Lower lobe of right lung (tissue), 2 donors: ENCODE measurements around the gene RARA. TPM values are rescaled to one million over a fixed set of nuclear protein-coding genes. Genes with fewer than 3 reads are reported as not detected.
"Not testable (repeated sequence)": the region's sequence is repeated elsewhere in the genome, so short reads cannot be mapped to it uniquely, and the experiment has no call there.

Source experiments
- ATAC-seq, 2 donors: fragments of 200-7000 bp; cut with Tn5 transposase; one replicate each; pipeline ENCODE4 v1.9.1; 2020 to 2022; ENCODE audit warnings: mild to moderate bottlenecking in 2 of 2, moderate library complexity in 2 of 2
- DNase-seq: peaks from one replicate; pipeline ENCODE4 v3.0.0-alpha.2; 2020
- H3K27ac ChIP-seq: fragments of 200-600 bp; one replicate; pipeline ENCODE4 v1.8.0; 2022
- H3K27me3 ChIP-seq: fragments of 200-600 bp; one replicate; pipeline ENCODE4 v1.8.0; 2022; ENCODE audit warnings: low read depth
- H3K36me3 ChIP-seq: fragments of 200-600 bp; one replicate; pipeline ENCODE4 v1.8.0; 2022; ENCODE audit warnings: mild to moderate bottlenecking
- H3K4me1 ChIP-seq: fragments of 200-600 bp; one replicate; pipeline ENCODE4 v1.8.0; 2022
- H3K4me3 ChIP-seq: fragments of 200-600 bp; one replicate; pipeline ENCODE4 v1.8.0; 2022; ENCODE audit warnings: mild to moderate bottlenecking
- H3K9me3 ChIP-seq: fragments of 200-600 bp; one replicate; pipeline ENCODE4 v1.8.0; 2022
- intact Hi-C: fragments of 100-400 bp; cut with DNase I; formaldehyde crosslinking; loops from one replicate; pipeline ENCODE4 v1.11.0; 2022
- total RNA-seq: library from RNA; stranded (reverse); fragmentation: NEBNext Ultra II Directional; extraction: Animal tissue kit (Norgen Biotek cat#: 25700); gene quantifications from one replicate; pipeline ENCODE4 v1.2.1, GENCODE V29; 2021
- TF ChIP-seq, protein P1 (sequence below): fragments of 200-600 bp; IDR thresholded peaks from one replicate; pipeline ENCODE4 v1.8.0; 2022; ENCODE audit warnings: antibody characterized with exemption, mild to moderate bottlenecking
- donor health status: DM: no; HTN: yes; CAD: no; lungs with severe emphysema.

The RARA gene
- total RNA-seq, 1 donor from 2014 or later, result 82.6 TPM

DNA sequence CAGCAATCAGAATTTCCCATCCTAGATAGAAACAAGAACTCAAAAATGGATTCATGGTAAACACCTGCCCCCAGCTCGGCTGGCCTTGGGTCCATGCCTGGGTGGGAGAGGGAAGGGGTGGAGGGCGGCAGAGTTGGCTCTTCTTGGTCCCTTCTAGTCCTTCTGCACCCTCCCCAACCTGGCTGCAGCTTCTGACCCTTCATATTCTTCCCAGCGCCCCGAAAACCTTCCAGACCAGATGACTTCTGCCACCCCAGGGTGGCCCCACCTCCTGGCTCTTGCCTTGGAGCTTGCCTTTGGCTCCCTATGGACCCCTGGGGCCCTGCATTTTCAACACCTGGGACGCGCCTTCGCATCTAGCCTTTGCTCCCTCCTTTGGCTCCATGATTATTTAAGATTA lies 60.9 kb downstream of the RARA start:
- TF ChIP-seq, protein P1, sequence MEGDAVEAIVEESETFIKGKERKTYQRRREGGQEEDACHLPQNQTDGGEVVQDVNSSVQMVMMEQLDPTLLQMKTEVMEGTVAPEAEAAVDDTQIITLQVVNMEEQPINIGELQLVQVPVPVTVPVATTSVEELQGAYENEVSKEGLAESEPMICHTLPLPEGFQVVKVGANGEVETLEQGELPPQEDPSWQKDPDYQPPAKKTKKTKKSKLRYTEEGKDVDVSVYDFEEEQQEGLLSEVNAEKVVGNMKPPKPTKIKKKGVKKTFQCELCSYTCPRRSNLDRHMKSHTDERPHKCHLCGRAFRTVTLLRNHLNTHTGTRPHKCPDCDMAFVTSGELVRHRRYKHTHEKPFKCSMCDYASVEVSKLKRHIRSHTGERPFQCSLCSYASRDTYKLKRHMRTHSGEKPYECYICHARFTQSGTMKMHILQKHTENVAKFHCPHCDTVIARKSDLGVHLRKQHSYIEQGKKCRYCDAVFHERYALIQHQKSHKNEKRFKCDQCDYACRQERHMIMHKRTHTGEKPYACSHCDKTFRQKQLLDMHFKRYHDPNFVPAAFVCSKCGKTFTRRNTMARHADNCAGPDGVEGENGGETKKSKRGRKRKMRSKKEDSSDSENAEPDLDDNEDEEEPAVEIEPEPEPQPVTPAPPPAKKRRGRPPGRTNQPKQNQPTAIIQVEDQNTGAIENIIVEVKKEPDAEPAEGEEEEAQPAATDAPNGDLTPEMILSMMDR, result no peak
- Histone ChIP-seq H3K4me1 (no peaks in the 10 kb centered on the region), H3K36me3 (no peaks in the 10 kb centered on the region), H3K9me3 (no peaks in the 10 kb centered on the region), H3K27ac (no peak overlapping the region), H3K27me3 (no peaks in the 10 kb centered on the region), H3K4me3 (no peak overlapping the region)
- intact Hi-C loops, result no loop called here
- DNase-seq (no peak), ATAC-seq (no peak)

DNA sequence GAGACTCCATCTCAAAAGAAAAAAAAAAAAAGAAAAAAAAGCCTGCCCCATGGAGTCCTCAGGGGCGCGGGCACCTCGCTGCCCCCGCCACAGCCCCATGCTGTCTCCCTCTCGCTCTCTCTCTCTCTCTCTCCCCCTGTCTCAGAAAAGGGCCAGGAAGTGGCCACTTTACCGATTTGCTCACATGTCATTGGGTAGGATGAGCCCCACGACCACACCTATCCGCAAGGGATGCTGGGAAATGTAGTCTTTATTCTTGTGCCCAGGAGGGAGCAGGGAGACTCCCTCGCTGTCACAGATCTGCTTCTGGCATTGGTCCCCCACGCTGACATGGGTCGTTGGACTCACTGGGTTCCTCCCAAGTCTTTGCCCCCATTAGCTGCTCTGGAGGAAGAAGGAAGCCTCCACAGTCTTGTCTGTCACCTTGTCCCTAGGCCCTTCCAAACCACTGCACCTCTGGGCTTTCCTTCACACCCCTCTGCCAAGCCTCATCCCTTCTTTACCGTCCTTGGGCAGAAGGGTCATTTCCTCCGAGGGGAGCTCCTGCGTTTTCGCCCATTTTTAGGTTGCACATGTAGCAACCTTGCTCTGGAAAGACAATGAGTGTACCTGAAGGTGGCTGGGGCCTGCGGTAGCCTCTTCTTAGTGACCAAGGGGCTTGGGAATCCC lies 62.4 kb downstream of the RARA start:
- DNase-seq, result no peak

DNA sequence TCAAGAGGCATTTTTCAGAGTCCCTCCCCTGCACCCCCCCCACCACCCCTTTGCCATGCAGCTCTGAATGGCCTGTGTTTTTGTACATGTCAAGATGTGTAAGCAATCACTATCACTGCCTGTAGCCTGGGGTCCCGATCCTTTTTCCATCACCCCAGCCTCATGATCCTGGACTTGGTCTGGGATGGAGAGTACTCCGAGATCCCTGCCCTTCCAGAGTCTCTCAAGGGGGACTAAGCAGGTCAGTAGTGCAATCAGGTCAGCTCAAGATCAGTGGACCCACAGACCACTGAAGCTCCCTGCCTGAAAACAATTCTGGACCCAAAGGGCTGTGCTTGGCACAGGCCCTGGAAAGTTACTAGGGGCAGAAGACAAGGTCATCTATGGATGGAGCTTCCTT lies 63.1 kb downstream of the RARA start:
- intact Hi-C loops, result no loop called here
- no peaks in the 10 kb centered on the region for H3K36me3 ChIP-seq
- no peaks in the 10 kb centered on the region for H3K4me1 ChIP-seq
- no peak for ATAC-seq
- H3K27me3 ChIP-seq, result no peaks in the 10 kb centered on the region
- H3K9me3 ChIP-seq, result no peaks in the 10 kb centered on the region
- no peak overlapping the region for H3K4me3 ChIP-seq
- no peak for DNase-seq
- TF ChIP-seq, protein P1, result no peak
- no peak overlapping the region for H3K27ac ChIP-seq

More for the DNA sequence above, 62.4 kb downstream of the RARA start:
- TF ChIP-seq, protein P1, result no peak
- no peaks in the 10 kb centered on the region for H3K36me3 ChIP-seq
- no peak overlapping the region for H3K4me3 ChIP-seq
- H3K27me3 ChIP-seq, result no peaks in the 10 kb centered on the region
- no peak overlapping the region for H3K27ac ChIP-seq
- ATAC-seq, result peak in 1 of 2 donors; percentile 24
- intact Hi-C loops, result no loop called here
- no peaks in the 10 kb centered on the region for H3K9me3 ChIP-seq
- no peaks in the 10 kb centered on the region for H3K4me1 ChIP-seq

DNA sequence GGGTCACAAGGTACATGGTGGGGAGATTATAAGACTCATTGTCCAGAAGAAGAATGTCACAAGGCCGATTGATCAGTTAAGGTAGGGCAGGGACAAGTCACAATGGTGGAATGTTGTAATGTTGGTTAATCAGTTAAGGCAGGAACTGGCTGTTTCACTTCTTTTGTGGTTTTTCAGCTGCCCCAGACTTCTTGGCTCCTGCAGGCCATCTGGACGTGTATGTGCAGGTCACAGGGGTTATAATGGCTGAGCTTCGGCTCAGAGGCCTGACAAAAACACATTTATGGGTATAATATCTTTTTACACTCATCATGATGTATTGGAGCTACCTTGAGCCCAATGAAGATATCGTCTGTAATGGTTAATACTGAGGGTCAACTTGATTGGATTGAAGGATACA lies 63.7 kb downstream of the RARA start:
- intact Hi-C loops, H3K27ac ChIP-seq, H3K4me1 ChIP-seq, DNase-seq, ATAC-seq, H3K27me3 ChIP-seq, H3K36me3 ChIP-seq, H3K9me3 ChIP-seq, H3K4me3 ChIP-seq: not testable (repeated sequence)

DNA sequence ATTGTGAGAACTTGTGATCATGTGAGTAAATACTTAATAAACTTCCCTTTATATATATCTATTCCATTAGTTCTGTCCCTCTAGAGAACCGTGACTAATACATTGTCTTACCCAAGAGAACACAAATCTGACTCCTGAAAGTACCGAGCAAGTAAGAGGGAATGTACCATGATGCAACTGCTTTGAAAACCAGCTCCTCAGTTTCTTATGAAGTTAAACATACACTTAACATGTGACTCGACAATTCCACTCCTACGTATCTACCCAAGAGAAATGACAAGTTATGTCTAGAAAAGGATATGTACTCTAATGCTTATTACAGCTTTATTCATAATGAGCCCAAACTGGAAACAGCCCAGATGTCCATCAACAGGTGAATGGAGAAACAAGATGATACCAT lies 64.3 kb downstream of the RARA start:
- ATAC-seq, result no peak
- DNase-seq, result no peak
- H3K36me3 ChIP-seq, result no peaks in the 10 kb centered on the region
- H3K4me3 ChIP-seq, result no peak overlapping the region
- TF ChIP-seq, protein P1, result no peak
- no peaks in the 10 kb centered on the region for H3K27me3 ChIP-seq
- no peaks in the 10 kb centered on the region for H3K9me3 ChIP-seq
- intact Hi-C loops, result no loop called here
- no peaks in the 10 kb centered on the region for H3K4me1 ChIP-seq
- H3K27ac ChIP-seq, result no peak overlapping the region

DNA sequence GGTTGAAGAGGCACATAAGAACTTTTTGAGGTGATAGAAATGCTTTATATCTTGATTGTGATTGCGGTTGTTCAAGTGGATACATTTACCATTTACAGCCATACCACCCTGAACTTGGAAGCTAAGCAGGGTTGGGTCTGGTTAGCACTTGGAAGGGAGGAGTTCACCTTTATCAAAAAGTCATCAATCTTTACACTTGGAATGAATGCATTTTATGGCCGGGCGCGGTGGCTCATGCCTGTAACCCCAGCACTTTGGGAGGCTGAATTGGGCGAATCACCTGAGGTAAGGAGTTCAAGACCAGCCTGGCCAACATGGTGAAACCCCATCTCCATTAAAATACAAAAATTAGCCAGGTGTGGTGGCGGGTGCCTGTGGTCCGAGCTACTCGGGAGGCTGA lies 65.0 kb downstream of the RARA start:
- no peaks in the 10 kb centered on the region for H3K36me3 ChIP-seq
- DNase-seq (no peak), ATAC-seq (no peak)
- no peak overlapping the region for H3K4me3 ChIP-seq
- H3K27ac ChIP-seq, result no peak overlapping the region
- no peaks in the 10 kb centered on the region for H3K9me3 ChIP-seq
- intact Hi-C loops, result no loop called here
- TF ChIP-seq, protein P1, result no peak
- no peaks in the 10 kb centered on the region for H3K27me3 ChIP-seq
- no peaks in the 10 kb centered on the region for H3K4me1 ChIP-seq
